NCI-H1092 treated with DMSO at 0.1 percent for 48 hours (cell line): ENCODE measurements around the gene ATP9B.

Experiments
- DNase-seq: peaks from one replicate; lab custom pipeline; 2025; lab: John Stamatoyannopoulos, UW

Gene ATP9B

GRCh38 chr18:79199691-79200374 lies 130.6 kb downstream of the ATP9B start:
- DNase-seq: no peak

DNA sequence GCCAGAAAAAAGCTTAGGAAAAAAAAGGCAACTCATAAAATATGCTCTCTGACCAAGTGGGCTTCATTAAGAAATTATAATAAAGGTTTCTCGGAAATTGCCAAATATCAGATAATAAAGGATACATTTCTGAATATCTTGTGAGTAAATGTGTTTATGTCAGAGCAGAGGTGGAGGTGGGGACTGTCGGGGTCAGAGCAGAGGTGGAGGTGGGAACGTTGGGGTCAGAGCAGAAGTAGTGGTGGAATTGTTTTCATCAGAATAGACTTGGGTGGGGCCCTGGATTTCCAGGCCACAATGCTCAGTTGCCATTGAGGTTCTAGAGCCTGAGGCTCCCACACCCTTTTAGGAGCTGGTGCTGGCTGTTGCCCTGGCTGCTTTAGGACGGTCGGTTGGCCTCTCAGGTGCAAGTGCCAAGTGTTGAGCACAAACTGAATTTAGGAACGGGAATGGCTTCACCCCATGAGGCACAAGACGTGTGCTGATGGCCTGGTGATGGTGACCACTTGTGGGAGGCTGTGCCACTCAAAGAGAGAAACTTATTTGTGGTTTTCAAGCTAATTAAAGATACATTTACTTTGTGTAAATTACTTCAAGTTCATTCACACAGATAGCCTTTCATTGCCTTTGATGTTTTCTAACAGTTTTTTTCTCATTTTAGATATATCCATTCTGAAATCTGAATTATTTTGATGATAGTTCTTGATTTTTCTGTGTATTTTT lies 131.5 kb downstream of the ATP9B start:
- peak; percentile 28 for DNase-seq

GRCh38 chr18:79203017-79203605 lies 133.9 kb downstream of the ATP9B start:
- DNase-seq: no peak

DNA sequence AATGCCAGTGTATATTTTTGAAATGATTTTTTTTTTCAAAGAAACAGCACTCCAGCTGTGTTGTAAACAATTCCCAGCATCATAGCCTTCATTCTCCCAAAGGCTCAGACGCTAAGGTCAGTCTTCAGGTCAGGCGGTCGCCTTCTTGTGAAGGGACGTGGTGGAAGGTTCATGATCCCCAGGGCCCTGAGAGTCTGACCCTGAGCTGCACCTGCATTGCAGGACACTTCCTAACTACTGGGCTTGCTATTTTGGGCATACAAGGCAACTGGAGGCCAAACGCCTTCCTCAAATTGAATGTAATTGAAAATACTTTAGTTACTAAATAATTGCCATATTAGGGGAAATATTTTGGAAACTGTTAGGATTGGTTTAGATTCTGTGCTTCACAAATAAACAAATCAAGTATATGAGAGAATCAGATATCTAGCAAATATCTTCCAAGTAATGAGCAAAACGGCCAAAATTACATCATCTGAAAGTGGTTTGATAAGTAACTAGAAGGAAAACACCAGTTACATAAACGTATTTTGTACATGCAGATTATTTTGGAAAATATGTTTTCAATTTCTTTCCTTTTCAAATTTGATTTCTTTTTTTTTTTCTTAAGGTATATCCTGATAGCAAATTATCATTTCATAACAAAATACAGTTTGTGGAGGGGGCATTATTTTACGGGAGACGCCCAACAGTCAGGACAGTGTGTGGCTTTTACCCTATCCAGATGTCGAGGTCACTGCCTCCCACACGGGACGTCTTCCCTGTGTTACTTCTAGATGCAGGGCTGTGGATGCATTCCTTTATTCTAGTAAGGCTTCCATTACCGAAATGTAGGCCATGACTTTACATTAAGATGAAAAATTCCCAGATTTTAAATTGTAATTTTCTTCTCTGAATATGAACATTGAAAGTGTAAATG lies 136.0 kb downstream of the ATP9B start:
- DNase-seq: no peak

DNA sequence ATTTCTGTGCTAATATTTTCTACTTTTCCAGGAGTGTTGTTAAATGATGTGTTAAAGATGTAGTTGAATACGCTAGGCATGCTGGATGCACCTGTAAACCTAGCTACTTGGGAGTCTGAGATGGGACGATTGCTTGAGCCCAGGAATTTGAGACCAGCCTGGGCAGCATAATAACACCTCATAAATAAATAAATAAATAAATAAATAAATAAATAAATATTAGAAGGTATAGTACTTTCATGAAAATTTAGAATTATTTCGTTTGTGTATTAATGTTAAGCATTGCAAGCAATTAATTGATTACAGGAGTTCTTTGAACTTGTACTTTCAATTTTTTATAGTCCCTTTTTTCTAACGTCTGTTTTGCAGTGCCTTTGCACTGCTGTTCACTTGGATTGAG lies 137.2 kb downstream of the ATP9B start:
- DNase-seq: no peak

- peak; percentile 17 for DNase-seq
These were observed 139.7 kb downstream of the ATP9B start for GRCh38 chr18:79208906-79209305.

DNA sequence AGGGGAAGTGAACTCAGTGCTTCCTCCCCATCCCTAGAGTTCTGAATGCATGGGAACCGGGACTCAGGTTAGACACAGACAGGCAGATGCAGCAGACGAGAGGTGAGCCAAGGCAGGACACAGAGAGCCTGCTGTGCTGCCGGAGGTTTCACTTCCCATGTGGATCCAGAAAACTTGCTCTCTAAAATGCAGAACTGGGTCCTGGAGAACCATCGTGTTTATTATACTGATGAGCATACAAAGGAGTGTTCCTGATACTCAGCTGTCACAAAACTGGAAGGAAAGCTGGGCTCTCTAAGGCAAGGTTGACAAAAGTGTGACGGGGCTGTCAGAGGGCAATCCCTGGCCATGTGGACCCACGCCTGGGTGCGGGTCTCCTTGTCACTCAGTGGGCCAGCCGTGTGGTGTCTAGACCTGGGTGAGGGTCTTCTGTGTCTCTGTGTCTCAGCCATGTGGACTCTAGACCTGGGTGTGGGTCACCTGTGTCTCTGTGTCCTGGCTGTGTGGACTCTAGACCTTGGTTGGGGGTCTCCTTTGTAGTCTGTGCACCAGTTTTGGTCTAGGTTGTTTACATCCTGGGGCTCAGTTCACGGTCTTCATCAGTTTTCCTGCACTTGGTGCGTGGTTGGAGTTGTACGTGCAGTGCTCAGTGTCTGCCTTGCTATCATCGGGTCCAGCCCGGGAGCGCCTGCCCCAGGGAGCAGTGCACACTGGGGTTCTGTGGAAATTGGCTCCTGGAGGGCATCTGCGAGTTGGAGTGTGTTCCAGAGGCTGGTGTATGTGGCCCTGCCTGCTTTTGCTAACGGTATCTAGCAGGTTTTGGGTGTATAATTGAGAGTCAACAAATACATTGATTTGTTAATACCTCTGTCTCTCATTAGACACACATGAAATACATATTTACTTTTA lies 141.1 kb downstream of the ATP9B start:
- DNase-seq: no peak

DNA sequence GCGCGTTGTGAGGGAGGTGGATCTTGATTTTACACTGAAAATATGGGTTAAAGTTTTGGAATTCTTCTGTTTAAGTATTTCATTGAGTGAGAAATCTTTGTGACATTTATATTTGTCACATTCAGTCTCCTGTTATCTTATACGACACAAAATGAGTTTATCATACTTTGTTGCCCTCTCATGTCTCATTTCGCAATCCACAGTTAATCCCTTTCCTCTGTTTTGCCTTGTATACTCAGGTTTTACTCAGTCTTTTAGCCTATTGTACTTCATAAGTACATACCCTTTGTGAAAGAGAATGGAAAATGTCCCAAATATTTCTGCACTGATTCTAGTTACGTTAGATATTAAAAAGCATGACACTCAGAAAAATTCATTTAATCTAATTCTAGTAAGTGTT lies 142.7 kb downstream of the ATP9B start:
- DNase-seq: no peak

DNA sequence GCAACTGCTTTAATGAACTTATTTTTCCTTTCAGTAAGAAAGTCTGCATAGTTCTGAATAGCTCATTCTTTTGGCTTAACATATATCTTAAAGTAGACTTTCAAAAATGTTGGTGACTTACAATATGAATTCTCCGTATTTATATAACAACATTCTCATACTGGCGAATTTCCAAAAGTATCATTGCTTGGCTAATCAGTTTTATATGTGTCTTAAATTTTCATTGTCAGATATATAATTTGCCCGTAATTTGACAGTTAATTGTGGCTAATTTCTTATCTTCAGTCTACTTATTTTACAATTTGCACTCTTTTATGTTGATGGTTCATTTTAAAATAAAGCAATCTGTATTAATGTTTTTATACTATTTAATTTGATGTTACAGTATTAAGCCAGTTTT lies 144.9 kb downstream of the ATP9B start:
- no peak for DNase-seq

- DNase-seq: no peak
These were observed 147.0 kb downstream of the ATP9B start for GRCh38 chr18:79216176-79216575.

- DNase-seq: no peak
These were observed 148.9 kb downstream of the ATP9B start for GRCh38 chr18:79217979-79218604.

- no peak for DNase-seq
These were observed 149.5 kb downstream of the ATP9B start for GRCh38 chr18:79218605-79219190.

- no peak for DNase-seq
These were observed 151.9 kb downstream of the ATP9B start for GRCh38 chr18:79221136-79221535.

GRCh38 chr18:79222790-79223189 lies 153.6 kb downstream of the ATP9B start:
- no peak for DNase-seq

GRCh38 chr18:79223431-79223830 lies 154.2 kb downstream of the ATP9B start:
- no peak for DNase-seq

- no peak for DNase-seq
These were observed 155.2 kb downstream of the ATP9B start for GRCh38 chr18:79224381-79224780.

DNA sequence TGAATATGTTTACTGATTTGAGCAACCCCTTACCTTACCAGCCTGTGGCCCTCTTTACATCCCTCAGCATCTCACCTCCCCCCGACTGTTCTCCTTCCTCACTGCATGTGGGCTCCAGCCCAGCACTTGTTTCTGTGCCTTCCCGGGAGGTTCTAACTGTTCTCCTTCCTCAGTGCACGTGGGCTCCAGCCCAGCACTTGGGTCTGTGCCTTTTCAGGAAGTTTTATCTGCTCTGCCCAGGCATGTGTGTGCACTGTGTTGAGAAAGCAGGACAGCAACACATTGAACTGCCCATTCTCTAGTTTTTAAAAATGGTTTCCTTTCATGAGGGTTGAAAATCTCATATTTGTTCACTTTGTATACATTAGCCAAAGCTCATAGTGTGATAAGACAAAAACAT lies 158.4 kb downstream of the ATP9B start:
- DNase-seq: no peak

GRCh38 chr18:79229431-79229830 lies 160.2 kb downstream of the ATP9B start:
- no peak for DNase-seq

DNA sequence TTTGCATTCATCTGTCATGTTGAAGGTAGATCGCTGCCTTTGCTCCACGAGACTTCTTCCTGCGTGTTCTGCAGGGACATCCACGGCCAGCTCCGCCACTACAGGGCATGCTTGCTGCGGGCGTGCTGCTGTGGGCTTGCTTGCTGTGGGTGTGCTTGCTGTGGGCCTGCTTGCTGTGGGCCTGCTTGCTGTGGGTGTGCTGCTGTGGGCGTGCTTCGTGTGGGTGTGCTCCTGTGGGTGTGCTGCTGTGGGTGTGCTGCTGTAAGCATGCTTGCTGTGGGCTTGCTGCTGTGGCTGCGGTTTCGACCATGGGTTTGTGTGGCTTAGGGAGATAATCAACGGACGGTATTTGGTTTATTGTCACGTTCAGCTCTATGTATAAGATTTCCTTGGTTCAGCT lies 165.2 kb downstream of the ATP9B start:
- no peak for DNase-seq

DNA sequence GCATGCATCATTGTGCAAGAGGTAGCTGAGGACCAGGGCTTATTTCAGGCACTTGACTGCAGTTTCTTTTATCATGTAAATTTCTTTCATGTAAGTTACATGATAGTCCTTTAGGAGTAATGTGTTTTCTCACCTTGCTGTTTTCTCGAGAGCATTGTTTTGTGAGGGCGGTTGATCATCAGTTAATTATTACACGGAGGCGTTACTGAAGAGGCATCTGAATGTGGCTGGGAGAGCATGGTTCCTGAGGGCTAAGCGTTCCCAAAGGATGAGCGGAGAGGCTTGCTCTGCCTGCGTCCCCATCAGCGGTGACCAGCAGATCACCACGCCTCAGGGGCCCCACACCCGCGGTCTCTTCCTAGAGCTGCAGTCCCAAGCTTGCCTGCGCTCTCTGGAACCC lies 170.4 kb downstream of the ATP9B start:
- no peak for DNase-seq
